Hypothalamus (tissue), 51 donors: ENCODE results near the gene DCAF8.

Experiments
- DNase-seq, 51 donors: peaks; one replicate each; lab custom pipeline; 2025; lab: John Stamatoyannopoulos, UW

The DCAF8 gene

DNA sequence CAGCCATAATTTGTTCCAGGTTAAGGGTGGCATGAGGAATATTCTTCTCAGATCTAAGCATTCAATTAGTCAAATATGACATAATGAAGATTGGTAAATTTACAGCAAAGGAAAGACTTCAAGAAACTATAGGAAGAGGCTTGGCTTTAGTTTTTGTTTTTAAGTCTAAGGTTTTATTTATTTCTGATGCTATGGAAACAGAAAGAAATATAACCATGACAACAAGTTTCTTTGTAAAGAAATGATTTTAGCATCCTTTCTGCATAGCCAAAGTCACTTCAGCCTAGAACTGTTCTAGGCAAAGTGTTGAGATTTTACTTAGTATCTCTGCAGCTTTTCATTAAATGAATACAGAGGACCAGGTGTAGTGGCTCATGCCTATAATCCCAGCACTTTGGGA lies 29.4 kb downstream of the DCAF8 start:
- DNase-seq = no peak

DNA sequence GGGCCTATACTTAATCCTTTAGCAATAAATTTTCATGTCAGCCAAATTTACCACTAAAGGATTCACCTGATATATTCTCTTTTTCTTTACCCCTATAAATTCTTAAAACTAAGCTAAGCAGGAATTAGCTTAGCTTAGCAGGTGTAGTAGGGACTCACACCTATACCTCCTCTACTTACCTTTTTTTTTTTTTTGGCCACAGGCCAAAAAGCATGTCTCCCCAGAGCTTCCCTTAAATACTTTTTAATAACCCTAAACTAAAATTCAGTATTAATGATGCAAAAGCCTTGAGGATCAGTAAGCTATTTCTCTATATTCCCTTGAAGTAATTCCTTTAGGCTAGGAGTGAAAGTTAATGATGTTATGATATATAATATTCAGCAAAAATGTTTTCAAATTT lies 33.9 kb downstream of the DCAF8 start:
- no peak for DNase-seq

- DNase-seq = no peak
Observed at GRCh38 chr1:160227561-160227960, 34.8 kb downstream of the DCAF8 start.

- no peak for DNase-seq
Observed at GRCh38 chr1:160227034-160227433, 35.3 kb downstream of the DCAF8 start.

DNA sequence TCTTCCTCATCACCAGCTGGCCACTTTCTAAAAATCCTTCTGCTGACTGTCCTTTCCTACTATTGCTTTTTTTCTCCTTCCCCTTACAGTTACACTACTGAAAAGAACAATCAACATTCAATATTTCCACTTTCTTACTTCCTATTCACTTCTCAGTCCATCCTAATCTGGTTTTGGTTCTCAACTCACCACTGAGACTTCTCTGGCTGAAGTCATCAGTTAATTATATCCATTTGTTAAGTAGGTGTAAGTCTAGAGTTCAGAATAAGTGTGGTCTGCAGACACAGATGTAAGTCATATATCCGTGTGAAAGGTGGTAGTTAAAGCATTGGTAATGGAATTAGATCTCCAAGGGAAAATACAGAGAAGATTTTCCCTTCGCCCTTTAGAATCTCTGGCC lies 35.7 kb downstream of the DCAF8 start:
- DNase-seq = no peak

DNA sequence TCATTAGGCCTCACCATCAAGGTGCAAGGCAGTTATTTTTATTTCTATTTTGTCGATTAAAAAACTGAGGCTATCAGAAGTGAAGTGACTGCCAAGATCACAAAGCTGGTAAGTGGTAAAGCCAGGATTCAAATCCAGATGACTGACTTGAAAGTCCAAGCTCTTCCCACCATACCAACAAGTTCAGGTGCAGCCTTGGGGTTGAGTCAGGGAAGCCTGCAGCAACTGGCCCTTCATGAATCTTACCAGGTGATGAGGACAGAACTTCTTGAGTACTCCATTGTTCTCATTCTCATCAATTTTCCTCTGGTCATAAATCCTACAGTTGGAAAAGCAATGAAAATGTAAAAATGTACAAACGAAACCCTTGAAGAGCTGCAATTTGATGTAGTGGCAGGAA lies 37.0 kb downstream of the DCAF8 start:
- DNase-seq = no peak

DNA sequence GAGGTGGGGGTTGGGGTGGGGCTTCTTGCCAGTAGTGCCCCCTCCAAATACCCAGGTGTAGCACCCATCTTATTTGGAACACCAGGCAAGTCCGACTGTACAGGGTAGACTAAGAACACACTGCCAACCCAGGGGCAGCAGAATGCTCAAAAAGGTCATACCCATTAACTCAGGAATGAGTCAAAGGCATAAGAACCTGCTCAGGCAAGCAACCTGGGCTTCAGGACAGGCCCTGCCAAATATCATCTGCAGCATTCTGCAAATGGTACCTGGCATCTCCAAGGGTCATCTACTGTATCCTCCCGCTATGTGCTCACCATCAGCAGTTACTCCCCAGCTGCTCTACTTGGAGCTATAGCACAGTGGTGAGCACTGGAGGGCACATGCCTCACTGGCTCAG lies 37.7 kb downstream of the DCAF8 start:
- DNase-seq = no peak

GRCh38 chr1:160222546-160222945 lies 39.8 kb downstream of the DCAF8 start:
- no peak for DNase-seq

DNA sequence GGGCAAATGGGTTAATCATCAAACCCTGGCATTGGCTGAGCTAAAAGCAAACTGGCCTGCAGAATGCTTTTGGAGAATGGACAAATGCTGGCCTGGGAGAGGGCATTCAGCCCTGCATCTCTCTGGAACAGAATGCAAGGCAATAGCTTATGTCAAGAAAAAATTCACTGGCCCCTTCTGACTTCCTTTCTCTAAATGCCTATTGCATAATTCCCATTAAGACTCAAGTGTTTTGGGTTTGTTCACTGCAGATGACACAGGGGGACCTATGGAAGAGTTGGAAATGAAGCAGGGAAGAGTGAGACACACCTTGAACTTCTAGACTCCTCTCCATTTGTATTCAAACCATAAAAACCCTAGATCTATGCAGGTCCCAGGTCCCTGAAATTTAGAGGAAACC lies 41.3 kb downstream of the DCAF8 start:
- DNase-seq = no peak

DNA sequence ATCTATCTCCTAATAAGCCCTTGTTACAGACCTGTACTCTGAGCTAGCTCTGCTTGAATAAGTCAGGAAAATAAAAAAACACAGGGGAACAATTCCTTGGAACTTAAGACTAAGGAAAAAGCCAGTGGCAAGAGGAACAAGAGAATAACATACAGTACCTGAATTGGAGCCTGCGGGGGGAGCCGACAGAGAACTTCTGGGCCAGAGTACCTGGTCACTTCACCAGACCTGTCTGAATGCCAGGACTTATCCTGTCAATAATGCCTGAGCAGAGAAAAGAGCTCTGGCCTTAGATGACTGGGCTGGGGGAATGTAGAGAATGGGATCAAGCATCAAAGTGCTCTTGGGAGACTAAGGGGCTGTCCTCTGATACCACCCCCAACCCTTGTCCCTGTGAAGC lies 42.0 kb downstream of the DCAF8 start:
- DNase-seq = no peak

DNA sequence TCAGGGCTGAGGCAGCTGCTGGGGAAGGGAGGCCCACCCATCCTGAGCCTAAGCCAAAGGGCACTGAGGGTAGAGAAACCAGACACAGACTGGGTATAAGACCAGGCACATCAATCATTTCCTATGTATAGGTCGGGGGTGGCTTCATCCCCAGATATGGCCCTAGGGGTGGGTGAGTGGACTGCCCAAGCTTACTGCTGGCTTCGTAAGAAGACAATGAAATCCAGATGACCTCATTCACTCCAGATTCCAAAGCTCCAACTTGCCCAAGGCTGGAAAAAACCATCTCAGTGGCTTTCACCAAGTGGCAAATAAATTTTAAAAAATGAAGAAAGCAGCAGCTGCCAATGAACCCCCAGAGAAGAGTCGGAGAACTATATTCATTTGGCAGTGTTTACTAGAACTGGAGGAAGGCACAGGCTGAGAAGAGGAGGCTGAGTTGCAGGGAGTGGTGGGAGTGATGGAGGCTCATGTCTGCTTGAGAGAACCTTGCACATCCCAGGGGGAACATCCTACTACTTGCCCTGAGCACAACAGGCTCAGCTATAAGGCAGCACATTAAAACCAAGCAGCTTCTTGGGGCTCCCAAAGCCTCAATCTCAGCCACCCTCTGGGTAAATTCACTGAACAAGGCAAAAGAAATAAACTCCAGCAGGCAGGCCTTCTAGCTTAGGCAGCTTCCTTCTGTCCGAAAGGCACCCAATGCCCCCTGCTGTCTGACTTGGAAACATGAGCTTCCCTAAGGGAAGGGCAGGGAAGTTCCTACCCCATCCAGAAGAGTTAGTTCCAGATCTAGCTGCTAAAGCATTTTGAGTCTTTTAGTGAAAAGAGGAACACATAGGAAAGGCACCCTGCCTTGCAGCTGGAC lies 43.1 kb downstream of the DCAF8 start:
- DNase-seq = peak in 36 of 51 donors; percentile 22 to 79 (median 48)

DNA sequence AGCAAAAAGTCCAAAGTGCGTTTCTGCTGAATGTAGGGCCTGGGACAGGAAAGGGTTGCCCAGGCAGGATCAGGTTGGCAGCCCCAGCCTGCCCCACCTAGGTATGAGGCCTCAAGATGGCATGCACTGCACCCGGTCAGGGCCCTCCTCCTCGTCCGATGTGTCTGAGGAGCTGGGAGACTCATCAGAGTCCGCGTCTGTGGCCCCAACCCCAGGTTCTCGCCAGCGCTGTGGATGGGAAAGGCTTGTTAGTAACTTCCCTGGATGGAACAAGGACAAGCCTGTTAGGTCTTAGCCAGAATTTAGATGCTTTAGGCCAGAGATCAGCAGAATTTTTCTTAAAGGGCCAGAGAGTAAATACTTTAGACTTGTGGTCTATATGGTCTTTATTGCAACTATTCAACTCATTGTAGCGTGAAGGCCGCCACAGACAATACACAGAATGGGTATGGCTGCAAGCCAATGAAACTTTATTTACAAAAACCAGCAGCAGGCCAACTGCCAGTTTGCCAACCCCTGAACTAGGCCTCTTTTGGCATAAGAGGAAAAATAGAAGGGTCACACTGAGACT lies 44.8 kb downstream of the DCAF8 start:
- DNase-seq = peak in 11 of 51 donors; percentile 9 to 45 (median 20)

- DNase-seq = no peak
Observed at GRCh38 chr1:160216301-160216700, 46.0 kb downstream of the DCAF8 start.

GRCh38 chr1:160214481-160215140 lies 47.7 kb downstream of the DCAF8 start:
- DNase-seq = no peak

DNA sequence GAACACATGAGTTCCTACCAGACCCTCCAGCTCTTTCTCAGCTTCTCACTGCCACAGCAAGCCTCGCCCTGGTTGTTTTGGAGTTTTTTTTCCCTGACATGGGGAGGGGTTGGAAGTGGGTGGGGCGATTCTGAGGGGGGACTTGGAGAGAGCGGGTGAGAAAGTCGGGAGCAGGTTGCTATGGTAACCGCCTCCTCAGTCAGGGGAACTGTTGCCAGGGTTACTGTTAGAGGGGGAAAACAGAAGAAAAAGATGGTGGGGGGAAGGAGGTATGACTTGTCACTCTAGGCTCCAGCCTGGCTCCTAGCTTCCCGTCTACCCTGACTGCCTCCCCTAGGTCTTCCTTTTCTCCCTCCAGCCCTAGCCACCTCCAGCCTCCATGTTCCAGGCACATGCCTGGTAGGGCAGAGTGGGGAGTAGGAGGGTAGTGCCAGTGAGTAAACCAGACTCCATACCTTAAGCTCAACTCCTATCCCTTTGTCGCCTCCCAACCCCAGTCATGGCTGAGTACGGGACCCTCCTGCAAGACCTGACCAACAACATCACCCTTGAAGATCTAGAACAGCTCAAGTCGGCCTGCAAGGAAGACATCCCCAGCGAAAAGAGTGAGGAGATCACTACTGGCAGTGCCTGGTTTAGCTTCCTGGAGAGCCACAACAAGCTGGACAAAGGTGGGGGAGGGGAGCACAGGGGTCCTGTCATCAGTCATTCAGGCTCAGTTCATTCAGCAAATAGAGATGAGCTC lies 51.1 kb downstream of the DCAF8 start:
- peak in 32 of 51 donors; percentile 15 to 86 (median 58) for DNase-seq

DNA sequence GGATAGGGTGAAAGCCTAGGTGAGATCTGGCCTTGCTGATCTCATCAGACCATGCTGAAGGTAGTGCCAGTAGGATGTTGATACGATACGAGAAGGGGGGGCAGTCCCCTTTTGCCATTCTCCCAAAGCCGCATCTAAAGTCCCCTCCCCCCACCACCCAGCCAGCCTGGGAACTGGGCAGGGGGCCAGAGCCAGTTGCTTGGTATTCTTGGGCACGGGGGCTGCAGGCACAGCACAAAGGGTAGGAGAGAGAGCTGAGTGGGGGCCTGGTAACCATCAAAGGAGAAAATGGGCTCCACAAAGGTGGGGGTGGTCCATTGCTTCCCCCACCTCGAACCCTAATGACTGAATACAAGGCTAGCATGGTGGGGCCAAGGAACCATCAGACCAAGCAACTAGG lies 51.8 kb downstream of the DCAF8 start:
- DNase-seq = peak in 31 of 51 donors; percentile 13 to 75 (median 51)

GRCh38 chr1:160209321-160210046 lies 52.9 kb downstream of the DCAF8 start:
- DNase-seq = peak in 34 of 51 donors; percentile 10 to 74 (median 46)

- DNase-seq = peak in 4 of 51 donors; percentile 25 to 74 (median 50)
Observed at GRCh38 chr1:160208557-160209320, 53.6 kb downstream of the DCAF8 start.

DNA sequence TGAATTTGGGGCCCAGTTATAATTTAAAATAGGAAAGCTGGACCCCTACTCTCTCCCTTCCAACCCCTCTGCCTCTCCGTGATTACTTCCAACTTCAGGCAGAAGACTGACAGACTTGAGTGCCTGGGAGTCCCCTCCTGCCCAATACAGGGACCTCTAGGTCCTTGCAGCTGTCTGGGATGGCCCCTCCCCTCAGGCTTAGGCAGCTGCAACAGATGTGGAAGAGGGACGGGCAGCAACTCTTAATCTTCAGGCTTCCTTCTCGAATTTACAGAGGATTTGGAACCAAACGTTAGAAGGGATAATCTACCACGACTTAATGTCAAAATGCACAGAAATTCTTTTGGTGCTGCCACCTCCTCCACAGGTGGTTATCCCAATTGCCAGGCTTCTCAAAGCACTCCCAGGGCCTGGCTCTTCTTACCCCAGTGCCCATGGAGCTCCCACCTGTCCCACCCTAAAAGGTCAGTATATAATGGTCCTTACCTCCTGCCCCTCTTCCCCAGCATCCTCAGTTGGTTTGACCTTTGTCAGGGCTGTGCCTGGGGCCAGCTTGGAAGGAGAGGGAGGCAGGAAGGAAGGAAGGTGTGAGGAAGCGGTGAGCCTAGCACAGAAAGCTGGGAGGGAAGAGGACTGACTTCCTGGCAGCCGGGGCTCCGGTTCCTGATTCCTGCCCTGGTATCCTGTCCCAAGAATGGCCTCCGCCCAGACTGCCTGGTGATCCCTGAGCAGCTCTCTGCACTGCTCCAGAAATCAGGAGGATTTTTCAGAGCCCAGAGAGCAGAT lies 54.4 kb downstream of the DCAF8 start:
- peak in 1 of 51 donors; percentile 9 for DNase-seq
